CD4-positive, alpha-beta T cell (primary cell): ENCODE results near the gene PRRT1. TPM values are rescaled to one million over a fixed set of nuclear protein-coding genes. Genes with fewer than 3 reads are reported as not detected.

Experiments used
- ATAC-seq: fragments of 200-7000 bp; cut with Tn5 transposase; one replicate; pipeline ENCODE4 v1.10.0; 2022; ENCODE audit warnings: mild to moderate bottlenecking; ENCODE audit not compliant: poor library complexity
- CTCF ChIA-PET: fragments of 350-600 bp; sonication (Branson Sonifier 250); formaldehyde crosslinking; loops from one replicate; lab custom pipeline; 2021; ENCODE audit warnings: antibody characterized with exemption, inconsistent platforms; lab: Charles Lee
- POLR2A ChIA-PET: fragments of 350-600 bp; sonication (Branson Sonifier 250); formaldehyde crosslinking; loops from one replicate; lab custom pipeline; 2021; ENCODE audit warnings: antibody characterized with exemption, inconsistent platforms; lab: Charles Lee
- DNase-seq, 14 experiments: peaks; one replicate each; pipeline ENCODE4 v3.0.0-alpha.2; 2013 to 2020; ENCODE audit warnings: mixed read lengths in 2 of 14
- H3K27ac ChIP-seq, 2 donors: one replicate each; pipeline versions ENCODE4 v1.5.1 to v1.7.0; 2013; ENCODE audit warnings: low read length in 2 of 2, low read depth in 1 of 2, mild to moderate bottlenecking in 1 of 2
- H3K27me3 ChIP-seq, 2 experiments: 1 replicate in 1 of 2; 2 replicates in 1 of 2; pipeline versions ENCODE4 v1.6.1 to v1.7.0; 2013; ENCODE audit warnings: low read length in 2 of 2, control low read depth in 1 of 2, mild to moderate bottlenecking in 1 of 2, moderate library complexity in 1 of 2; ENCODE audit not compliant: insufficient read depth in 2 of 2, control insufficient read depth in 1 of 2
- H3K36me3 ChIP-seq: one replicate; pipeline ENCODE4 v1.6.1; 2013; ENCODE audit warnings: low read length, control low read depth; ENCODE audit not compliant: insufficient read depth
- H3K4me1 ChIP-seq: one replicate; pipeline ENCODE4 v1.6.1; 2013; ENCODE audit warnings: low read length, control low read depth; ENCODE audit not compliant: insufficient read depth
- H3K4me3 ChIP-seq: one replicate; pipeline ENCODE4 v1.5.1; 2013; ENCODE audit warnings: mild to moderate bottlenecking, low read length, moderate library complexity
- H3K9me3 ChIP-seq, 2 experiments: 1 replicate in 1 of 2; 2 replicates in 1 of 2; pipeline versions ENCODE4 v1.6.1 to v1.7.0; 2013; ENCODE audit warnings: low read length in 2 of 2, mild to moderate bottlenecking in 2 of 2, control low read depth in 1 of 2, moderate library complexity in 1 of 2; ENCODE audit not compliant: control insufficient read depth in 1 of 2, insufficient read depth in 1 of 2
- H3K27ac Mint-ChIP-seq: one replicate; pipeline ENCODE4 v1.8.0; 2020; ENCODE audit warnings: mixed read lengths
- H3K27me3 Mint-ChIP-seq: one replicate; pipeline ENCODE4 v1.8.0; 2021; ENCODE audit warnings: mixed read lengths
- H3K36me3 Mint-ChIP-seq: one replicate; pipeline ENCODE4 v1.8.0; 2021; ENCODE audit warnings: low read depth, mixed read lengths
- H3K4me1 Mint-ChIP-seq: one replicate; pipeline ENCODE4 v1.8.0; 2021; ENCODE audit warnings: low read depth, mixed read lengths
- H3K4me3 Mint-ChIP-seq: one replicate; pipeline ENCODE4 v1.8.0; 2020; ENCODE audit warnings: mild to moderate bottlenecking, mixed read lengths
- H3K9me3 Mint-ChIP-seq: one replicate; pipeline ENCODE4 v1.8.0; 2020; ENCODE audit warnings: mixed read lengths
- intact Hi-C, 2 experiments: fragments of 100-400 bp; cut with DNase I in 1 of 2; cut with micrococcal nuclease in 1 of 2; formaldehyde crosslinking; loops; one replicate each; pipeline versions ENCODE4 v1.15.1 to v1.9.0; 2023 to 2025; cut with DNase I, micrococcal nuclease
- total RNA-seq, 174 experiments: library from RNA in 2 of 174; stranded (reverse) in 2 of 174; gene quantifications; one replicate each; pipeline ENCODE4 v1.2.3 and lab custom pipeline; 2021 to 2026
- TF ChIP-seq, protein P1 (sequence below): fragments of 200-600 bp; IDR thresholded peaks from one replicate; pipeline ENCODE4 v1.8.0; 2022; ENCODE audit warnings: antibody characterized with exemption, mild to moderate bottlenecking

PRRT1 gene
- total RNA-seq, 2 experiments from 2014 or later, result 2.6 to 3.2 TPM

DNA sequence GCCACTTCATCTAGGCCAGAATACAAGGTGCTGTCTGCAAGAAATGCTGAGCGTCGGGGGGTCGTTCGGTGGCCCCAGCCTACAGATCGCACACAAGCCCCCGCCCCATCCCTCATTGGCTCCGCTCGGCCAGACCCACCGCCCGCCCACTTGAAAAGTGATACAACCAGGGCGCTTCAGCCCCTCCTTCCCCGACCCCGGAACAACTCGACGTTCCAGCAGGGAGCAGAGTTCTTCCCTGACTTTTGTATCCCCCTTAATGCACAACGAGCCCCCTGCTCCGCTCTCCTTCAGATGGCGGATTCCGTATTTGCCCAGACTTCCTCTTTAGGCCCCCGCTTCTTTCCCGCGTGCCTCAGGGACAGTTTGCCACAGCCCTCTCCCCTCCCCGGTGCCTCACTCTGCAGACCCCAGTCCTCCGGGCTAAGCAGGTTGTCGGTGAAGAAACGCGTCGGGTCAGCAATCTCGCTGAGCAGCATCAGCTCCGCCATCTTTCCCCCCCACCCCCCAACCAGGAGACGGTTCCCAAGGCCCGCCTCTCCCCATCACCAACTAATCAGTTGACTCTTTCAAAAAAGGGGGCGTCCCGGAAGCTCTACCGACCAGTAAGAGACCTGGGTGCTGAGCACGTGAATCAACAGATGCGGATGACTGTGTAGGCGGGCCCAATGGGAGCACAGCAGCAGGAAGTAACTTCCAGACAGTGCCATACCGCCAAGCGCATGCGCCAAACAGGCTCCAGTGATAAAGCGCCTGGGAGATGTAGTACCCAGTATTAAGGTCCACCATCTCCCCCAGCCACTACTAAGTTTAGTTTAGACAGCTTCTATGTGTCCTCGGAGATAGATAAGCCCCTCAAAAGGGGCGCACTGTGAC is 23.8 kb downstream of the PRRT1 start, which contains the start of gene ATF6B:
Gene ATF6B (minus strand): TSS at position 530 of the 876 bp plus-strand sequence. CDS start 39 bp downstream, at position 491.
- H3K36me3 Mint-ChIP-seq, result peaks cover 47% of the 10 kb centered on the region
- ChIA-PET POLR2A (interaction anchor here (0.6 to 5.6 kb wide), 20 partner anchors 10 to 1149 kb away, joined by 3 to 48 read pairs (median 6); partner anchors contain the start of genes AGPAT1, B3GALT4, BAG6 and DDX39B), CTCF (interaction anchor here (0.7 to 2.1 kb wide), 3 partner anchors 10 to 40 kb away, joined by 3 to 11 read pairs (median 5); no protein-coding TSS in a partner anchor)
- peaks cover 52% of the 10 kb centered on the region for H3K4me1 Mint-ChIP-seq
- peak within 1 kb of the TSS; percentile 90 for H3K27ac Mint-ChIP-seq
- H3K9me3 Mint-ChIP-seq, result no peaks in the 10 kb centered on the region
- peaks cover 50% of the 10 kb centered on the region for H3K4me1 ChIP-seq
- peak; percentile 88 to 100 (median 96) for DNase-seq
- peak within 1 kb of the TSS; percentile 63 to 77 for H3K27ac ChIP-seq
- peak within 1 kb of the TSS; percentile 99 for H3K4me3 Mint-ChIP-seq
- TF ChIP-seq, protein P1, sequence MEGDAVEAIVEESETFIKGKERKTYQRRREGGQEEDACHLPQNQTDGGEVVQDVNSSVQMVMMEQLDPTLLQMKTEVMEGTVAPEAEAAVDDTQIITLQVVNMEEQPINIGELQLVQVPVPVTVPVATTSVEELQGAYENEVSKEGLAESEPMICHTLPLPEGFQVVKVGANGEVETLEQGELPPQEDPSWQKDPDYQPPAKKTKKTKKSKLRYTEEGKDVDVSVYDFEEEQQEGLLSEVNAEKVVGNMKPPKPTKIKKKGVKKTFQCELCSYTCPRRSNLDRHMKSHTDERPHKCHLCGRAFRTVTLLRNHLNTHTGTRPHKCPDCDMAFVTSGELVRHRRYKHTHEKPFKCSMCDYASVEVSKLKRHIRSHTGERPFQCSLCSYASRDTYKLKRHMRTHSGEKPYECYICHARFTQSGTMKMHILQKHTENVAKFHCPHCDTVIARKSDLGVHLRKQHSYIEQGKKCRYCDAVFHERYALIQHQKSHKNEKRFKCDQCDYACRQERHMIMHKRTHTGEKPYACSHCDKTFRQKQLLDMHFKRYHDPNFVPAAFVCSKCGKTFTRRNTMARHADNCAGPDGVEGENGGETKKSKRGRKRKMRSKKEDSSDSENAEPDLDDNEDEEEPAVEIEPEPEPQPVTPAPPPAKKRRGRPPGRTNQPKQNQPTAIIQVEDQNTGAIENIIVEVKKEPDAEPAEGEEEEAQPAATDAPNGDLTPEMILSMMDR, result no peak
- peak; percentile 93 for ATAC-seq
- H3K4me3 ChIP-seq, result peak within 1 kb of the TSS; percentile 81
- H3K36me3 ChIP-seq, result peaks cover 38% of the 10 kb centered on the region
- intact Hi-C loops, result loop anchor here in 1 of 2 experiments (5.0 to 10.0 kb wide), 2 partner anchors 171 to 727 kb away; partner anchors contain the start of genes NELFE, PSMB9, SKIC2 and TAP1
- H3K9me3 ChIP-seq, result no peaks in the 10 kb centered on the region
- no peaks in the 10 kb centered on the region for H3K27me3 ChIP-seq
- no peaks in the 10 kb centered on the region for H3K27me3 Mint-ChIP-seq

DNA sequence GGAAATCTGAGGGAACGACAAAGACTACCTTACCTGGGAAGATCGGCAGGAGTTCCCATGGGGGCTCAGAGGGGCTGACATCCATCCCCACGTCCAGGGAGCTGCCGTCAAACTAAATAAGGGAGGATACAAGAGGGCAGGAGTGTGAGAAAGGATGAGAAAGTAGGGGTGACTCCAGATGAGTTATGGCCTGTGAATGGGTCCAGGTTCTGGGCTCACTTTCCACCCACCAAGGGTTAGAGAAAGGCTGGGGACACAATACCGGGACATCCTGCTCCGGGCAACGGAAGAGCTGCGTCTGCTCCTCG is 24.4 kb downstream of the PRRT1 start:
- no peak for DNase-seq
- Mint-ChIP-seq H3K27me3 (no peaks in the 10 kb centered on the region), H3K27ac (peak overlapping the region; percentile 90), H3K9me3 (no peaks in the 10 kb centered on the region), H3K4me3 (peak overlapping the region; percentile 99), H3K4me1 (peaks cover 52% of the 10 kb centered on the region), H3K36me3 (peaks cover 52% of the 10 kb centered on the region)
- Histone ChIP-seq H3K27me3 (no peaks in the 10 kb centered on the region), H3K4me3 (peak overlapping the region; percentile 81), H3K9me3 (no peaks in the 10 kb centered on the region), H3K36me3 (peaks cover 40% of the 10 kb centered on the region), H3K27ac (peak overlapping the region; percentile 63 to 77), H3K4me1 (peaks cover 50% of the 10 kb centered on the region)
- ChIA-PET CTCF (interaction anchor here (1.1 to 2.1 kb wide), 2 partner anchors 9 to 40 kb away, joined by 3 to 11 read pairs; no protein-coding TSS in a partner anchor), POLR2A (interaction anchor here (1.1 to 5.6 kb wide), 14 partner anchors 10 to 845 kb away, joined by 3 to 48 read pairs (median 7); partner anchors contain the start of genes AGPAT1, BAG6, DDX39B and DXO)
- TF ChIP-seq, protein P1, result no peak
- no peak for ATAC-seq
- intact Hi-C loops, result loop anchor here in 1 of 2 experiments (5.0 to 10.0 kb wide), 2 partner anchors 170 to 727 kb away; partner anchors contain the start of genes NELFE, PSMB9, SKIC2 and TAP1

DNA sequence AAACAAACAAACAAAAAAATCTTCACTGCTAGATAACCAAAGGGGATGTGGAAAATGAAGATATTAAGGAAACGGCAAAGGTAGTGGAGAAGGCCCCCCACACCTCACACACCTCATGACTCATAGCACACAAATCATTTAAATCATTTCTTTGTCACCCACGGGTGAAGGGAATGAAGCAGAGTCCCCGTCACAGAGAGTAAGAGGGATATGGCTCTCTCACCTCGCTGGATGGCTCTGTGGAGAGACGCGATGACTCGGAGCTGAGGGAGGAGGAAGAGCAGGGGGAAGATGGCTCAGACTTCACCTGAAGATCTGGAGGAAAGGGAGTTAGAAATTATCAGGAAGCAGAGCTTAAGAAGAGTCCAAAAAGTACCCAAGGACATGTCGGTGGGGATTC is 24.9 kb downstream of the PRRT1 start:
- peaks cover 57% of the 10 kb centered on the region for H3K36me3 Mint-ChIP-seq
- H3K4me1 Mint-ChIP-seq, result peaks cover 52% of the 10 kb centered on the region
- TF ChIP-seq, protein P1, result no peak
- no peaks in the 10 kb centered on the region for H3K9me3 ChIP-seq
- ATAC-seq, result no peak
- H3K36me3 ChIP-seq, result peaks cover 45% of the 10 kb centered on the region
- peaks cover 50% of the 10 kb centered on the region for H3K4me1 ChIP-seq
- ChIA-PET POLR2A (interaction anchor here (1.1 to 5.6 kb wide), 5 partner anchors 9 to 168 kb away, joined by 3 to 48 read pairs (median 10); partner anchors contain the start of genes NELFE, PBX2 and SKIC2), CTCF (interaction anchor here (2.1 kb wide), 1 partner anchor 8 kb away, joined by 11 read pairs; no protein-coding TSS in a partner anchor)
- DNase-seq, result no peak
- peak overlapping the region; percentile 90 for H3K27ac Mint-ChIP-seq
- H3K9me3 Mint-ChIP-seq, result no peaks in the 10 kb centered on the region
- intact Hi-C loops, result loop anchor here in 1 of 2 experiments (5.0 to 10.0 kb wide), 2 partner anchors 170 to 728 kb away; partner anchors contain the start of genes NELFE, PSMB9, SKIC2 and TAP1
- H3K27me3 Mint-ChIP-seq, result no peaks in the 10 kb centered on the region
- peak overlapping the region; percentile 81 for H3K4me3 ChIP-seq
- H3K27ac ChIP-seq, result peak overlapping the region in 1 of 2 donors; percentile 63
- peak overlapping the region; percentile 99 for H3K4me3 Mint-ChIP-seq
- no peaks in the 10 kb centered on the region for H3K27me3 ChIP-seq
